Measurements from ENCODE around the gene CTRL.

CTRL gene

DNA sequence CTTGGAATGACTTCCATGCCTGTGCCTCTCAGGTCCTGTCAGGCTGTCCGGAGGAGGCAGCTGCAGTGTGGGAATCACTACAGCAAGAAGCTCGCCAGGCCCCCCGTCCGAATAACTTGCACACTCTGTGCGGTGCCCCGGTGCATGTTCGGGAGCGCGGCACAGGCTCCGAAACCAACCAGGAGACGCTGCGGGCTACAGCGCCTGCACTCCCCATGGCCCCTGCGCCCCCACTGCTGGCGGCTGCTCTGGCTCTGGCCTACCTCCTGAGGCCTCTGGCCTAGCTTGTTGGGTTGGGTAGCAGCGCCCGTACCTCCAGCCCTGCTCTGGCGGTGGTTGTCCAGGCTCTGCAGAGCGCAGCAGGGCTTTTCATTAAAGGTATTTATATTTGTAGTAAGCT, 45.7 kb downstream of the CTRL start:
- DNase-seq: no peak

DNA sequence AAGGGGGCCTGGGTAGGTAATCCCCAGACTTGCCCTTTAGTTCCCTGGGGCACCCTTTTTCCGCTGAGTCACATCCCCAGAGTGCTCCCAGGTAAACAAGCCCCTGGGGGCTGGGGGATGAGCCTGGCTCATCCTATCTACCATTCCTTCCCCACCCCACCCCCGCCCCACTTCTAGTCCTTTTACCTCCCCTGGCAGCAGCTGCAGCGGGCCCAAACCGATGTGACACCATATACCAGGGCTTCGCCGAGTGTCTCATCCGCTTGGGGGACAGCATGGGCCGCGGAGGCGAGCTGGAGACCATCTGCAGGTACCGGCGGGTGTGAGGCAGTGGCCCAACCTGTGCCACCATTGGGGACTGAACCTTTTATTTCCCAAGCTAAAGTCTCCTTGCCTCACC, 46.1 kb downstream of the CTRL start:
- no peak for DNase-seq

GRCh38 chr16:67884684-67885083, 47.0 kb downstream of the CTRL start, which contains the start of gene NRN1L:
TSS of gene NRN1L (plus strand) at chr16:67884885. CDS start at chr16:67884904, 19 bp downstream.
- peak; percentile 95 for DNase-seq

GRCh38 chr16:67883872-67884261, 47.8 kb downstream of the CTRL start:
- DNase-seq: peak; percentile 37

DNA sequence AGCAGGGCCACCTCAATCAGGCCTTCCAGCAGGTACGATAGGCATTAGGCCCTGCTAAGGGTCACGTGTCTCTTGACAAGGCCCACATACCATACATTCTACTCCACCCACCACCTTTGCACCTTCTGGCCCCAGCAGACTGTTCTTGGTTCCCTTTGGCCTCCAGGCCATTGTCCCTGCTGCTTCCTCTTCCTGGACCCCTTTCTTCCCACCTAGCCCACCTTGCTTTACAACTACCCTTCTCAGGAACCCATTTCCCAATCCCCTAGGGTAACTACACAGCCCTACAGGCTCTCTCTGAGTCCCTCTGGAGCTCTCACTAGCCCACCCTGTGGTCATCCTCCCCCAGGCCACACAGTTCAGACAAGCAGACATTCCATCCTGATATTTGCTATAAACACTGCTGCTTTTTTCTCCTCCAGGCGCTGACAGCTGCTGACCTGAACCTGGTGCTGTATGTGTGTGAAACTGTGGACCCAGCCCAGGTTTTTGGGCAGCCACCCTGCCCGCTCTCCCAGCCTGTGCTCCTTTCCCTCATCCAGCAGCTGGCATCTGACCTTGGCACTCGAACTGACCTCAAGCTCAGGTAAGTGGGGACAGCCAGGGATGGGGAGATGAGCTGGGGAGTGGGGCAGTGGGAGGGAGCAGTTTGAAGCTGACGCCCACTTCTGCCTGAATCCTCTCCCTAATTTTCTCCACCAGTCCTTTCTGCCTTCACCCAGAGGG, 48.4 kb downstream of the CTRL start:
- no peak for DNase-seq

GRCh38 chr16:67882374-67883145, 49.1 kb downstream of the CTRL start:
- no peak for DNase-seq

- no peak for DNase-seq
Measured at GRCh38 chr16:67881621-67882161, 50.0 kb downstream of the CTRL start.

GRCh38 chr16:67880584-67880983, 51.1 kb downstream of the CTRL start:
- no peak for DNase-seq

- no peak for DNase-seq
Measured at GRCh38 chr16:67879936-67880335, 51.7 kb downstream of the CTRL start.
